Superior temporal gyrus (tissue), 1 donor: ENCODE results near the gene SORCS2.

Experiments
- DNase-seq: peaks from one replicate; pipeline ENCODE4 v3.0.0-alpha.2; 2016; ENCODE audit errors: extremely low spot score

Gene SORCS2

GRCh38 chr4:7614350-7614949 lies 422.1 kb downstream of the SORCS2 start:
- no peak for DNase-seq

DNA sequence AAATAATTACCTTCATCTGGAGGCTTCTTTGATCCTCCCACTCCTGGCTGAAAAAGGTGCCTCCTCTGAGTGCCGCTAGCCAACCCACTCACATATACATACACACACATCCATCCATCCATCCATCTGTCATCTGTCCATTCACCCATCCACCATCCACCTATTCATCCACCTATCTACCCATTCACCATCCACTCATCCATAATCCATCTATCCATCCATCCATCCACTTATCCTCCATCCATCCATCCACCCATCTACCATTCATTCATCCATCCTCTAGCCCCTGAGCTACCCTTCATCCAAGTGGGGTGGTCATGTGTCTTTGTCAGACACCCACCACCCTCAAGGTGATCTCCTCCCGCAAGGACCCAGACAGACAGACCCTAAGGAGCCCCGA lies 423.9 kb downstream of the SORCS2 start:
- no peak for DNase-seq

DNA sequence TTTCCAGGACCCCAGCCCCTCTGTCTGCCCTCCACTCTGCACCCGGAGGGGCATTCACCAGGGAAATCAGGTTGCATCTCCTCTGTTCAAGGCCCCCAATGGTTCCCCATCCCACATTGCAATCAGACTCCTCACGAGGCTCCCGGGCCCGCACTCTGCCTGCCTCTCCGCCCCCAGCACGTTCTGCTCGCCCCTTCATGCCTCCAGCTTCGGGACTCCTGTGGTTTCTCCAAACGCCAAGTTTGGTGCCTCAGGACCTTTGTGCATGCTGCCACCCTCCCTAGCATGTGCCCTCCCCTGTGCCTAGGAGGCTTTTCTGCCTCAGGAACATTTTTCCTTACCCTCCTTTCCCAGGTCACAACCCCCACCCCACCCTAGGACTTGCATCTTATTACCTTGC lies 426.0 kb downstream of the SORCS2 start:
- no peak for DNase-seq

GRCh38 chr4:7620086-7620813 lies 427.9 kb downstream of the SORCS2 start:
- DNase-seq, result no peak

DNA sequence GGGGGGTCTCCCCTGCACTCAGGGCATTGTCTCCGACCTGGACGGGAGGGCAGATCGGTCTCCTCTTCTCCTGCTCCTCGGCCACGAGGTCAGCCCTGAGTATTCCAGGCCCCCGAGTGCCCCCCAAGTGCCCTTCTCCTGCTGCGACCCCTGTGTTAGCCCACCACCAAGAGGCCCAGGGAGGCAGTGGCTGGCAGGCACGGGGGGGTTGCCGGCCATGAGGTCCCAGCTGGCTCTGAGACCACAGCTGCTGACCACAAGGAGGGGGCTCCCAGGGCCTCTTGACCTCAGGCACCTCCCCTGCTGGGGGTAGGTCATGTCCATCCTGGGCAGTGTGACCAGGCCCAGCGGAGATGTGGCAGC lies 428.5 kb downstream of the SORCS2 start:
- no peak for DNase-seq

DNA sequence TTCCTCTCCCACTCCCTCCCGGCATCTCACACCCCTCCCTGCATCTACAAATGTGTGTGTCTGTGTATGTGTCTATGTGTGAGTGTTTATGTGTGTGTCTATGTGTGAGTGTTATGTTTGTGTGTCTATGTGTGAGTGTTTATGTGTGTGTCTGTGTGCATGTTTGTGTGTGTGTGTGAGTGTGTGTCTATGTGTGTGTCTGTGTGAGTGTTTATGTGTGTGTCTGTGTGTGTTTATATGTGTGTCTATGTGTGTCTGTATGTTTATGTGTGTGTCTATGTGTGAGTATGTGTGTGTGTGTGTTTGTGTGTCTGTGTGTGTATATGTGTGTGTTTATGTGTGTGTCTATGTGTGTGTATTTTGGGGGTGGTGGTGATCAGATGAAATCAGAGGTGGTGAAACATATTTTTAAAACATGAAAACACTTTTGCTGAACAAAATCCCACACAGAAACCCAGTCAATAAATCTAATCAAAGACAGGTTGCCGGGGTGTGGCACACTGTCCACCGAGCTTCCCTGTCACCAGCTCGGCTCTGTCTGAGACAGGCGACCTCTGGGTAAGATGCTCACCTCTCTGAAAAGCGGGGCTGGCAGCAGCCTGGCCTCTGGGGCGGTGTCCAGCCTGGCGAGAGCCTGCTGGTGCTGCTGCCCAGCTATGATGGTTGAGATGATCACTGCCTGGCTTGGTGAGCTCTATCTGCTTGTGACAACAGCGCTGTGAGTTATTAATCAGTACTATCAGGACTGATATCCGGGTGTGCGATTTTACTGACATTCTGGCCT lies 429.1 kb downstream of the SORCS2 start:
- DNase-seq, result no peak

- DNase-seq, result no peak
These were observed 430.0 kb downstream of the SORCS2 start for GRCh38 chr4:7622371-7622770.

DNA sequence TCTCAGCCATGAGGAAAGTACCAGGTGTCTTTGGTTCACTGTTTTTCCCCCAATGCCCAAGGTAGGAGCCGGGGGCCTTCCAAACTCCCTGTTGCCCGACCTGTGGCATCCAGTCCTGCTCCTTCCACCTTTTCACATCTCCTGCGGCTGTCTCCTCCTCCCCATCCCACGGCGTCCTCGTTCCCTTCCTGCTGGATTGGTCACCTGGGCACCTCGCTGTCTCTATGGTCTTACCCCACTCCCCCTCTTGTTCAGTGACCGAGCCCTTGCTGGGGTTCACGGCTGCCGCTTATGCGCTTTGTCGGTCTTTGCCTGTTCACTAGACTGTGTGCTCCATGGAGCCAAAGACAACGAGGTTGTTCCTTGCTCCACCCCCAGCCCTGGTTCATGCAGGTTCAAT lies 431.1 kb downstream of the SORCS2 start:
- DNase-seq, result no peak

GRCh38 chr4:7624396-7624980 lies 432.1 kb downstream of the SORCS2 start:
- no peak for DNase-seq

DNA sequence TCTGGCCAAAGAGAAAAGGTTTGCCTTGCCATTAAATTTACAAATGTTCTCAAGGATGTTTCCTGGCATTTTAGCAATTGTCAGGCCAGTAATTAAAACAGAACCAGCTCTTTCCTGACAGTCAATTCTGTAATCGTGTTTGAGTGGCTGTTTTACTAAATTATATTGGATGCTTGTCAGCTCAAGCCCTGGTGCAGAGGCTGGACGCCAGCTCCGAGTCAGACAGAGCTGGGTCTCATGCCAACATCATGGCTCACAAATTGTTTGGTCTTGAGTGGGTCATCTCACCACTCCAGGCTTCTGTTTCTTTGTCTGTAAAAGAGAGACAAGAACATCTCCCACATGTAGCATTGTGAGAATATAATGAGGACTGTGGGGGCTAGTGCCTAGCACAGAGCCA lies 432.7 kb downstream of the SORCS2 start:
- DNase-seq, result peak; percentile 69

- DNase-seq, result no peak
These were observed 434.2 kb downstream of the SORCS2 start for GRCh38 chr4:7626531-7626930.

DNA sequence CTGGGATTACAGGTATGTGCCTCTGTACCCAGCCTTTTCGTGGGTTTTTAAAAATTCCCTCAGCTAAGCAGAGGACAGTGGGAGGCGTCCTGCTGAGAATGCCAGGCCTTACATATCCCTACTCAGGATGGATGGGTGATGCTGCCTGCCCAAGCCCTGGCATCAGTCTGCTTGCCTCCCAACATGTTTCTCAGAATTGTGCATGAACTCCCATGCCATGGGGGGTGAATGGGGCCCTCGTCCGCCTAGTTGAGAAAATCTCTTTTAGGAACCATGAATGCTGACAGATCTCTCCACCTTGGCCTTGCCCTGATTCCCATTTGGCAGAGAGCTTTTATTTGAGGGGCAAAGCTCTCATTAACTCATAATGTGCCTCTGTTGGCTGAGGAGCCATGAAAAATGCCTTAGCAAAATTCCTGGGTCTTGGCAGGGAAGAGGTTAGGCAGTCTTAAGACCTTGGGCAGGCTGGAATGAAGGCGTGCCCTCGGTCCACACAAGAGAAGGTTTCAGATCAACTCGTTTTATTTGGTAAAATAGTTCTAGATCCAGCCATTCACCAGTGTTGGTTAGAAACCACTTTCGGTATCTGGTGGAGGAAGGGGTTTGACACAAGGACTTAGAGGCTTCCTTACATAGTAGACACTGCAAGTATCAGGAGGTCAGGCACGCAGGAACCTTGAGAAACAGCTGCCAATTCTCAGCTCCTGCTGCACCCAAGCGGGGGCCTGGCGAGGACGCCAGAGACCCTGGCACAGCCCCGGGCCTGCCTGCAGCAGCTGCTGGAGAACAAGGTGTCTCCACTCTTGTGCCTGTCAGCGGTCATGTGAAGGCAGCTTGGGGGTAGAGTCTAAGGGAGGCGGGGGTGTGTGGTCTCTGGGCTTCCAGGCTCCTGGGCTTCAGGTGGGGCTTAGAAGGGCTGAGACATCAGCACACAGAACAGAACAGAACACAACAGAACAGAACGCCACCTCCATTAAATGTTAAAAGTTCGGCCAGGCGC lies 435.2 kb downstream of the SORCS2 start:
- no peak for DNase-seq

GRCh38 chr4:7628432-7628831 lies 436.1 kb downstream of the SORCS2 start:
- no peak for DNase-seq

GRCh38 chr4:7629501-7630254 lies 437.3 kb downstream of the SORCS2 start:
- no peak for DNase-seq

GRCh38 chr4:7630568-7631287 lies 438.4 kb downstream of the SORCS2 start:
- peak; percentile 78 for DNase-seq

DNA sequence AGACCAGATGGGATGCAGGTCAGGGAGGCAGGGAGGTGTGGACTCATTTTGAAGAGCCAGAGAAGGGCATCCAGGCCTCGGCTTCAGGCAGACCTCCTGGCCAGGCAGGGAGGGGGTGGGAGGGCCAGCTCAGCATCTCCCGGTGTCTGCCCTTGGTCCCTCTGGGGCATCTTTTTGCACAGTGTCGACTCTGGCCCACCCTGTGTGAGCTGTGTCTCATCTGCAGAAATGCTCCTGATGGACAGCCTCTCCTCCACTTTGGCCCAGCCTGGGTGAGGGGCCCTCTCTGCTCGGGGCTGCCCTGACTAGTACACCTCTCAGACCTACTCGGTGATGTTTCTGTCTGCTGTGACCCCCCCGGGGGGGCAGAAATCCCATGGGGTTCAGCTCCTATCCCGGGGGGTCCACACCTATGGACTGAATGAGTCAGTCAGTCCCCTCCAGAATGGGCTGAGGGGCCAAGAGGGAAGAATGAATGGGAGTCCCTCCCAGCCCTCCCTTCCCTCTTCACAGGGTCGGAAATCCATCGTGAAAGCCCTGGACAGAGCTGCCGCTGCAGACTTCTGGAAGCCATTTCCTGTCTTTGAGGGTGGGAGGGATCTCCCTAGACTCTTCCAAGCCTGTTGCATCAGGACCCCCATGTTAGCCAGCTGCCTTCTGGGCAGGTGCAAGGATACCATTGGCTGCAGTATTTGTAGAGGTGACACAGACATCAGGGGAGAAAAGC lies 439.1 kb downstream of the SORCS2 start:
- no peak for DNase-seq

DNA sequence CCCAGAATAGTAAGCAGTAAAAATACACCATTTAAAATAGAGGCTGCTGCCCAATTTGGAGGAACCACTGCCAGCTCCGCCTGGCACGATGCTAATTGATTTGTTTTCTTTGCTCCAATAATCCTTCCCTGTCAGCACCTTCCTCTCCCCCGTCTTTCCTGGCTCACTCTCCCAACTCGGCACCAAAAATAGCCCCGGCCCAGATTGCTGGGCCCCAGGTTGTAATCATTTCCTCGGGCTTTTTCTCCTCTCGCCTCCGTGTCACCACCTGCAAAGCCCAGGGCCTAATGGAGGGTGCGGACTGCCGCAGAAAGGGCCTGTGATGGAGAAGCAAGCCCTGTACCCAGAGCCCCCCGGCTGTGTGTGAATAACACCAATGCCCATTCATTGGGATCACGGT lies 440.0 kb downstream of the SORCS2 start:
- DNase-seq, result no peak

- no peak for DNase-seq
These were observed 440.6 kb downstream of the SORCS2 start for GRCh38 chr4:7632971-7633370.

- DNase-seq, result no peak
These were observed 442.4 kb downstream of the SORCS2 start for GRCh38 chr4:7634661-7635251.
